Eye (tissue), 1 donor: ENCODE measurements around the gene TMEM87B.
"Not testable (repeated sequence)": the region's sequence is repeated elsewhere in the genome, so short reads cannot be mapped to it uniquely, and the experiment has no call there.

Experiments used
- DNase-seq: peaks from one replicate; pipeline ENCODE4 v3.0.0-alpha.2; 2015

Gene TMEM87B

DNA sequence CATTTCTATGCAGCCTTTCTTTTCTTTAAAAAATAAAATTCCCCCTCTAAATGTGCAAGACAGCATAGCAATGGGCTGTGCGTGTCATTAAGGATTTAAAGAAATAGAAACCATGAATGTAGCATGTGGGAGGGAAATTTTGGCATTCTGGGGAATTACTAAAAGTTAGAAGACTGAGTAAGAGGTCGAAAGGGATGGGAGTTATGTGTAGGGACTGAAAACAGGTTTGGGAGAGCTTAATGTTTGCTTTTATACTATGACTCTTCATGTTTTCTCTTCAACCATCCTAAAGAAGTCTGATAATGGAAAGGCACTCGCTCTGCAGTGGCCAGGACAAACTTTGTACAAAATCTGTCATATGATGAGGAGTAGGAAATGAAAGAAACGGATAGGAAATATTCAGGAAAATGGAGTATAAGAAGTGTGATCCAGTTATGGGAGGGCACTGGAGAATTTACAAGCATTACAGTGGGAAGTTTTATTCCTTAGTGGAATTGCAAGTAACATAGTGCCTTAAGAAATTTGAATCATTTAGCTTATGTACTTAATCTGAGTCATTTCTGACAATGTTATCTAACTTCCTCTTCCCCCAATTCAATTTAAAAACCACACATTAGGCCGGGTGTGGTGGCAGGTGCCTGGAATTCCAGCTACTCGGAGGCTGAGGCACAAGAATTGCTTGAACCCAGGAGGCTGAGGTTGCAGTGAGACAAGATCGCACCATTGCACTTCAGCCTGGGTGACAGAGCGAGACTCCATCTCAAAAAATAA, 20.6 kb downstream of the TMEM87B start:
- no peak for DNase-seq

DNA sequence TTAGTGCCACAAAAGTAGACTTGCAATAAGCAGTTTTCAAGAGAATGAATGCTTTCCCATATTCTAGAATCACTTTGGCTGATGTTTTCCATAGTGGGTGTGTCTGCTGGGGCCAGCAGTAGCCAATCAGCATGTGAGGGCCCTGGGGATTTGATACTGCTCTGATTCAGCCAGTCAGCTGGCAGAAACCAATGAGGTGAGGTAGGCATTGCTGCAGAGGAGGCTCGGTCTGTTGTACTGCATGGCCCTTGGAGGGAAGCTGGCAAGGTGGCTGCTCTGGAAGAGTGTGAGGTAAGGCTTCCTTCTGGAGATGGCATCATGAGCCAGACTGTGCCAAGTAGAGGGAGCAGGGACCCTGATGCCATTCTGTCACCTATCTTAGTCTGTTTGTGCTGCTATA, 22.7 kb downstream of the TMEM87B start:
- peak; percentile 38 for DNase-seq

DNA sequence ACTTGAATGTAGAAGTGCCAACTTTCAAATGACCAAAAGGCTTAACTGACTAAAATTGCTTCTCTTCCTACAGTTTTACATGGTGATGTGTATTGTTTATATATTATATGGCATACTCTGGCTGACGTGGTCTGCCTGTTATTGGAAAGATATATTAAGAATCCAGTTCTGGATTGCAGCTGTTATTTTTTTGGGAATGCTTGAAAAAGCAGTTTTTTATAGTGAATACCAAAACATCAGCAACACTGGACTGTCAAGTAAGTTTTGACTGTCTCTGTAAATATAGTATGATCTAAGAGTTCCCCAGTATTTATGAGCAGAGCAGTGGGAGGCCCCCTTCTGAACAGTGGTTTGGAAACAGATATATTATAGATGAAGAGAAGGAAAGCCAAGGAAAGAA, 26.2 kb downstream of the TMEM87B start:
- no peak for DNase-seq

DNA sequence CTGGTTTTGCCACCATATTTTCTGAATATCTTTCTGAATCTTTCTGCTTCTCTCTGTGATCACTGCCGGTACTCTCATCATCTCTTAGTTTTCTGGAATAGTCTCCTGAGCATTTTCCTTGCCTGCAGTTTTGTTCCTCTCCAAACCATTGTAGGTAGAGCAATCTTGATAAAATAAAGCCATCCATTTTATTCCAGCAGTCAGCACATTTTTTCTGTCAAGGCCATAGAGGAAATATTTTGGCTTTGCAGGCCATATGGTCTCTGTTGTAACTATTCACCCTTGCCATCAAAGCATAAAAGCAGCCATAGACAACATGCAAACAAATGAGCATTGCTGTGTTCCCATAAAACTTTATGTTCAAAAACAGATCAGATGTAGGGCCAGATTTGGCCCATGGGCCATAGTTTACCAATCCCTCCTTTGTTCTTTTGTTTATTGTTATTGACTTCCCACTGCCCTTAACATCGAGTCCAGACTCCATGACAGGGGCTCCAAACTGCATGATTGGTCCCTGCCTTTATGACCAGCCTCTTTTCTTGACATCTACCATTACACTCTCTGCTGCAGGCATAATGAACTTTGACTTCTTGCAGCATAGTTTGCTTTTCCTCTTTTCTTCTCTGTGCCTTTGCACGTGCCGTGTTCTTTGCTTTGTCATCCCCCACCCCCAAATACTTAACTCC, 29.8 kb downstream of the TMEM87B start:
- no peak for DNase-seq

DNA sequence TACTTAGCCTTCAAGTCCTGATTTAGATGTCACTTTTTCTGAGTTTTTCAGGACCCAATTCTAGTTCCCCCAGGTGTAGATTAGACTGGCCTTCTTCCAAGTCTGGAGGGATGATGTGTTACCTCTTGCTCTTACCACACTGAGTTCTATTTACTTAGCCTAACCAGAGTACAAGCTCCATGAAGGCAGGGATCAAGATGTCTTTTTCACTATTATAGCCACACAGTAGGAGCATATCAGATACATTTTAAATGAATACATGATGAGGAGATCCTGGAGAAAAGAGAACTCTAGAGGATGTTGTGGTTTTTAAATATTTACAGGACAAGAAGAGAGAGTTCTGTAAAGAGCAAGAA, 30.3 kb downstream of the TMEM87B start:
- DNase-seq = no peak

DNA sequence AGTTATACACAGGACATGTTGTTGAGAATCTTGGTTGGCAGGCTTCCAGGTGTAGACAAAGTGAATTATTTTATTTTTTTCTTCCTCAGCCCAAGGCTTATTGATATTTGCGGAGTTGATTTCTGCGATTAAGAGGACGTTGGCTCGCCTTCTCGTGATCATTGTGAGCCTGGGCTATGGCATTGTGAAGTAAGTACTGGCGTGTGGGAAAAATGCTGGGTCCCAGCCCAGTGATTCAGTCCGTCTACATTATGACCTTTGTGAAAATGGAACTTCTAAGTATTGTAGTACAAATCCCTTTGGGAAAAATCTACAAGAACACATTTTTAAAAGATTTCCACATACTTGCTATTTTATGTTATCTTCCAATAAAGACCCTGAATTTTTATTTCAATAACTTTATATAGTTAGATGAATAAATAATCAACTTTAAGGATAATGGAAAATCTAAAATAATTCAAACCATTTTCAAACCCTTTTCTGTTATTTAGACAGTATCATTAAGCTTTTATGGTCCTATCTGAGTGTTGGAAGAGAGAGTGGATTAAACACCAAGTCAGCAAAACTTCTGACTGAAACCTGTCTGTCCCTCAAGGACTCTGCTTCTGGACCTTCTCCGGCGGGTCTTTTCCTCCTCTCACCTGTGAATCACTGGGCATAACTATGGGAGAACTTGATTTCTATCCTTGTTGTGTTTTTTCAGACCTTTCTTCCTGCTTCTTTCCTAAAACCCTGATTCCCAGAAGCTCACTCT, 31.0 kb downstream of the TMEM87B start:
- no peak for DNase-seq

DNA sequence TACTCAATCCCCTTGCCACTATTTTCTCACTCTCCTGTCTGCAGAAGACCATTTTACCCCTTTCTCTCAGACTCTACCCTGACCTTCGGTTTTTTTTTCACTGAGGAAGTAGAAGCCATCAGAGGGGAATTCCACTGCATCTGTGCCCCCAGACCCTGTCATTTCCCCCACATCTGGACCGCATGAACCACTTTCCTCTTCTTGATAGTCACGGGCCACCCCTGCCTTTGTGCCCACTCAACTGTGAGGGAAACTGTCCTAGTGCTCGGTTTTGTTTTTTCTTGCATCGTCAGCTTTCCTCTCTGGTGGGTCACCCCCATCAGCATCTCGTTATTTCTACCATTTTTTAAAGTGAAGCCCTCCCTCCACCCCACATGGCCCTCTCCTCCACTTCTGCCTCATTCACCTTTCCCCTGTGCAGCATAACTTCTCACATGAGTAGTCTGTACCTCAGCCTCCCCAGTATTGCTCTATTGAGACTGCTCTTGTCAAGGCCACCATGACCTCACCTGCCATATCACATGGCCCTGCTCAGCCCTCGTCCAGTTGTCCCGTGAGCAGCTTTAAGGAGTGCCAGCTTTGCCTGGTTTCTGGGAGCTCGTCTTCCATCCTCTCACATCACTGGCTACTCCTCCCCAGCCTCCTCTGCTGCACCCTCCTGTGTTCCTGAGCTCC, 32.4 kb downstream of the TMEM87B start:
- DNase-seq = no peak

DNA sequence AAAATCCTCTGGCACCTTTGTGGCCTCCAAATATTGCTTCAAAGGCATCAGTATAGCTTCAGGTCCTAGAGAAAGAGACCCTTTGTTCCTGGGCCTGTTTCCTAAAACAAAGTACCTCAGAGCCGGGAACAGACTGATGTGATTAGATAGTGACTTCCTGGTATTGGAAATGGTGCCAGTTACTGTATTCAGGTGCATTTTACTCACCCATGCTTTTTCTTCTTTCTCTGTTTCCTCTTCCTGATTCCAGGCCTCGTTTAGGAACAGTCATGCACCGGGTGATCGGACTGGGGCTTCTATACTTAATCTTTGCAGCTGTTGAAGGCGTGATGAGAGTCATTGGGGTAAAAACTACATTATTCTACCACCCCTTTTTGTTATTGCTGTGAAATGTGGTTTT, 34.3 kb downstream of the TMEM87B start:
- no peak for DNase-seq

DNA sequence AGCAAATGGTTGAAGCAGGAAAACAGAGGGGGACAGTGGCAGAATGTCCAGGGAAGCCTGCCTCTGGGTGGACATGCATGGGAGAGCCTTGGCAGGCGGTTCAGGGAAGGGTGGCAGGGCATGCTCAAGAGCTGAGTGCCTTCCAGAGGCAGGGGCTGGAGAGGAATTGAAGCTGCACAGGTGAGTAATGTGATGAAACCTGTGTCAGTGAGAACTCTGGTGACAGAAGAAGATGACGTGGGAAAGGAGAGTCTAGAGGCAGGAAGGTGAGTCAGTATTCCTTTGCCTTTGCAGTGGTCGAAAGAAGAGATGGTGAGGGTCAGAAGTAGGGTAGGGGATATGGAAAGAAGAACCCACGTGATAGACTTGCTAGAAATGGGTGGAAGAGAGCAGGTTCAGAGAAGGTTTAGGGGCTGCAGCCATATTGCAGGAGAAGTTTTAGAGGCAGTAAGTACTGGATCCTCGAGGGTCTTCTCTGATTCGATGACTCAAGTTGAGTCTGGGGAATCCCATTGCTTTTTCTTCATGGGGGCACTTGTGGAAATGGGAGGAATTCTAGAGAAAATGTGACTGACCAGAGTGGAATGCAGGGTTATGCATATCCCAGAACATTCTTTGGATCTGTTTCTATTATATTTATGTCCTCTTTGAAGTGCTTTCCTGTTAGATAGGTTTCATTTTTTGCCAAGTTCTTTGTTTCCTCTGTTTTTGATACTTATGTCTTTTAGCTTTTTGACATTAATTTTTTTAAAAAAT, 37.4 kb downstream of the TMEM87B start:
- no peak for DNase-seq

DNA sequence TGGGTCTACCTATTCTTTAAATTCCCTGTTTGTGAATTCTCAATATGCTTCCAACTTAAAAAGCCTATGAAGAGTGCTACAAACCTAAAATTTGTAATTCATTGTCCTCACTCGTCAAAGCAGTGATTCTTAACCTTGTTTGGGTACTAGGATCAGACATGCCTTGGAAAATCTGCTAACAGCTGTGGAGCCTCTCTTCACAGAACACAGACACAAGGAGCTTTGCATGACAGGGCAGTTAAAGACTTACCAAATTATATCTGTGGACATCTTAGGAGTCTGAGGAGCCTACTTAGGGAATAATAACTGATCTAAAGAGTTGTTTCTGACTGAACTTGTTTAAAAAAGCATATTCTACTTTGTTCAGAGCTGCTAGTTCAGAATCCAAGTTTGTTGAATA, 38.1 kb downstream of the TMEM87B start:
- DNase-seq = no peak

DNA sequence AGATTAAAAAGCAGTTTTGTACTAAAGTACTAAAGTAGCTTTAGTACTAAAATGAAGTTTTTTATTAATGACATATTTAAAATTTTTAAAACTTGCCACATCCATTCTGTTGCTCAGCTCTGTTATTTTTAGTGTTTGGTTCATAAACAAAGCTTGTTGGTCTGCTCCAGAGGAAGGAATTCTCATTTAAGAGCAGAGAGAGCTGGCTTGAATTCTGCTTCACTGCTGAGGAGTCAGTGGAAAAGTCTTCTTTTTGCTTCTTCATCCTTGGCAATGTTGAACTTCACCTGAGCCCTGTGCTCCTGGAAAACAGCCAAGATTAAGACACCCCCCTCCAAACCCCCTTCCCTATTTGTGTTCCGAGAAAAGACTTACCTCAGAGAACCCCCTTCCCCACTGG, 40.6 kb downstream of the TMEM87B start:
- DNase-seq = no peak

DNA sequence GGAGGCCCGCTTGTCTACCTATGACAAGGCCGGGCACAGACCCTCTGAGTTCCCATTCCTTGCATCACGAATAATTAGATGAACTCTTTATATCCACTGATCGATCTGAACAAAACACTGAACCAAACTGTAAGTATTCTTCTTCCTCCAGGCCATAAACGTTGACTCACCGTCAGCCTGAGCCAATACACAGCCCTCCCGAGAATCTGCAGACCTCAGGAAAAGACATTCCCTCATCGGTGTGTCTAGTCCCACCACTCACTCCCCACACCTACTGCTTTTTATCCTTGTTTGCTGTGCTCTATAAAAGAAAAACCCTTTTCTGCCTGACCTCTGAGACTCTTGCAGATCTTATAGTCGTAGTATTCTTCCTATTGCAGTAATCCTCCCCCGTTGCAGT, 41.0 kb downstream of the TMEM87B start:
- DNase-seq = no peak

DNA sequence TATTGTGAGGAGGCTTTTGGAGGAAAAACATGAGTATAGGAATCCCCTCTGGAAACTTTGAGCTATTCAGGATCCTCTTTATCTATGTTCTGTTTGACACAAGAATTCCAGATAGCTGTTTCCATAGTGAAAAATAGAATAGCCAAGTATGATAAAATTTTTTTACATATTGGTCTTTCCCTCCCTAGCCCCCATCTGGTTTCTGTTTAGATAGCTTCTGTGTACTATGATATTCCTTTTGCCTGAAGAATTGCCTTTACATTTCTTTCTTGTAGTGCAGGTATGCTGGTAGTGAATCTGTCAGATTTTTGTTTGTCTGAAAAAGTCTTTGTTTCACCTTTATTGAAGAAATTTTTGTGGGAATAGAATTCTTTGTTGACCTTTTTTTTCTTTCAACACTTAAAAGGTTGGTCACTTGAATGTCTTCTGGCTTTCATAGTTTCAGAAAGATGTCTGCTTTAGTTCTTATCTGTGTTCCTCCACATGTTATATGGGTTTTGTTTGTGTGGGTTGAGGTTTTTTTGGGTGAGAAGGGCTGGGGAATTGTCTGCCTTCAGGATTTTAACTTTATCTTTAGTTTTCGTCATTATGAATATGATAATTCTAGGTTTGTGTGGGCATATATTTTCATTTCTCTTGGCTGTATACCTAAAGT, 53.2 kb downstream of the TMEM87B start:
- DNase-seq = no peak

DNA sequence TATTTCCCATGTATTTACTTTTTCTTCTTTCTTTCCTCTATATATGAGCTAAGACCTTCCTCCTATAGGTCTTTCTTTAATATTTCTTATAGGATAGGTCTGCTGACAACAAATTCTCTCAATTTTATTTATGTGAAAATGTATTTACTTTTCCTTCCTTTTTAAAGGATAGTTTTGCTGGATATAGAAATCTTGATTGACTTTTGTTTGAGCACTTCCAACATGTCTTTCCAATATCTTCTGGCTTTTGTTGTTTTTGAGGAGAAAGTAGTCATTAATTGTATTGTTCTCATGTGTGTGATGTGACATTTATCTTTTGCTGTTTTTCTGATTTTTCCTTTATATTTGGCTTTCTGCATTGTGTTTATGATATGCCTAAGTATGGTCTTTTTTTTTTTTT, 54.2 kb downstream of the TMEM87B start:
- no peak for DNase-seq

DNA sequence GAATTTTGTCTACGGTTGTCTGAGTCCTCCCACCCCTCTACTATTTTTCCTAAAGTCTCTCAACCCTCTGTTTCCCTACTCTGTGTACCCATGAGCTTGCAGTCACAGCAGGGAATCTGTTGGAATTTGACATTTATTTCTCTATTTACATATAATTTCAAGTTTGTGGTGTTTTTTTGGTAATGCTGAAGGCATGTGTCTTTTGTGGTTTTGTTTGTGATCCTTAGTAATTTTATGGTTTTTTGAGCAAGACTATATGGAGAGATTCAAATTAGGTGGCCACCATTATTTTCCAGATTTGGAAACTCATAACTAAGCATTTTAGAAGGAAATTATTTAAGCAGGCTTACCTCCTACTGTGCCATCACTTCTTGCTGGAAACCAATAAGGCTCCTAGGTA, 55.9 kb downstream of the TMEM87B start:
- no peak for DNase-seq

DNA sequence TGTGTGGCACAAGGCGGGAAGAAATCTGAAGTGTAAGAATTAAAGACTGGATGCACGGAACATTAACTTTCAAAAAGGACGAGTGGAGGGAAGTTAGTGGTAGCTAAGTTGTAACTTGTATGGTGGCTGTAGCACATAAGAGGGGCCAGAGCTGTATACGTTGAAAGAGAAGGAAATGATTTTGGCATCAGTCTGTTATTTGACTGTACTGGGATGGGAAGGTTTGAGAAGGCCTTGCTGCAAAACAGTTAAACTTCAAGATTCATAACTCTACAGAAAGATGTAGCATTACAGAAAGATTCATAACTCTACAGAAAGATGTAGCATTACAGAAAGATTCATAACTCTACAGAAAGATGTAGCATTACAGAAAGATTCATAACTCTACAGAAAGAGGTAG, 58.3 kb downstream of the TMEM87B start:
- DNase-seq = not testable (repeated sequence)

DNA sequence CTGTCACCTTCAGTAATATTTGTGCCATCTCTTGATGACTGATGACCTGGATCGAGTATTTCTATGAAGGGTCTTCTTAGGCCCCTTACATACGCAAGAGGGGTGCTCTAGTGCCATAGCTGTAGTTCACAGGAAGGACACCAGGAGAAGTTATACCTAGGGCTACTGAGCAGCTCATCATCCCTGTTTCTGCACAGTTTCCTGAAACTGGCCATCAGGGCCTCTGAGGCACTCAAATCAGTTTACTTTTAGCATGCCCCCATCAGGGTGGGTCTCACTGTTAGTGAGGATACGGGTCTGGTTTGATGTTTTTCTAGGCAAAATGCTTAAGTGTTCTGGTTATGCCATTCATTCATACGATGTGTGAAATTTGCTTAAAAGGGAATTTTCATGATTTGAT, 63.1 kb downstream of the TMEM87B start:
- no peak for DNase-seq

DNA sequence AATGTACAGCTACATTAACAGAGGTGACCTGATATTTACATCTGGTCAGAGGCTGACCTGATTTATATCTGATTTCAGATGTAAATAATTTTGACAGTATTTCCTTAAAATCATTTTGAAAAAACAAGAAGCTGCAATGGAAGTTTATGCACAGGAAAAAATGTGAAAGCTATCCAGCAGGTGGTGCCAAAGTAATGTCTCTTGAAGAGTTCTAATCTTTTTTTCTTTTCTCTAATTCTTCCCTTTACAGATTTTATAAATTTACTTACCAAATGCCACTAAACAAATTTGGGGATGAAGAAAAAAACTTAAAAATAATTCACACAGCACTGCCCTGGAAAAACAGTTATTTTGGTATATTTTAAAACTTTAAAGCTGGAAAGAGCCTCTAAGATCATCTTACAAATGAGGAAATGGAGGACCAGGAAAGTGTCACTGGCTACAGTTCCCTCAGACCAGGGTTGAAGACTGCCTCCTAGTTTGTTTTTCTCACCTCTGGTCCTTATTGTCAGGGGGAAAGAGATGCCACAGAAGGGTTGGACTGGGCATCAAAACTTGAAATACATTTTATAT, 66.7 kb downstream of the TMEM87B start:
- DNase-seq = peak; percentile 83

DNA sequence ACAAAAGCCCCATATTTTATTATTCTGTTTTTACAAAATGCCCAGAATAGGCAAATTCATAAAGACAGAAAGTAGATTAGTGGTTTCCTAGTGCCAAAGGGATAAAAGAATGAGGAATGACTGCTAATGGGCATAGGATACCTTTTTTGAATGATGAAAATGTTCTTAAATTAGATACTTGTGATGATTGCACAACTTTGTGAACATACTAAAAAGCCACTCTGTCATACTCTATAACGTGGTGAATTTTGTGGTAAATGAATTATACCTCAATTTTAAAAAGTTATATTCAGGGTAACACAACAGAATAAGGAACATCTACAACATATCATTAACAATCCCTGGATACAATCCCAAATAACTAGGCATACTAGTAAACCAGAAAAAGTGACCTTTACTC, 74.0 kb downstream of the TMEM87B start:
- DNase-seq = no peak

DNA sequence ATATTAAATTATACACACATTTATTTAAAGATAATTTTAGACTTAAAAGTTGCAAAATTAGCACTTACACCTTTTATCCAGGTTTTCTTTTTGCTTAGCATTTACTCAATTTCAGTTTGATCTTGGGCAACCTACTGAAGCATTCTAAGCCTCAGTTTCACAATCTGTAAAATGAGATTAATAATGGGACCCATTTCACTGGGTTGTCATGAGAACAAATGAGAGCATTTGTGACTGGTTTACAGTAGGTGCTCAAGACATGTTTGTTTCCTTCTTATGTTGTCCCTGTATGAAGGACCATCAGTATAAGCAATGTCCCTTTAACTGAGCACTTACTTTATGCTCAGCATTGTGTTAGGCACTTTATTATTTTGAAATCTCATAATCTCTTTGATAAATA, 78.3 kb downstream of the TMEM87B start:
- DNase-seq = no peak

DNA sequence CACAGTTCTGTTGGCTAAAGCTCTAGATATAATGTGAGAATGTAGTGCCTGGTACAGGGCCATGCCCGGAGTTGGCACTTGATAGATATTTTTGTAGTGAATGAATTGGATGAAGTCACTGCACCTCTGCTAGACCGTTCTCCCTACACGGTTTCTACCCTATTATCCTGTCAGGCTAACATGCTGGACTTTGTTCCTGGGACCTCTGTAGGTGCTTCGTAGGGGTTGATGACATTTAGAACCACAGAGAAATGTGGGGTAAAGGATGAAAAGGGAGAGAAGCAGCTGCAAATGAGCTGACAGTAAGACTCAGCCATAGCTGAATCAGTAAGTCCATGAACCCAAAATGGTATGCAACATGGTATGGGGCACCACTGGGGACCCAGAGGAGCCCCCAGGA, 79.1 kb downstream of the TMEM87B start:
- no peak for DNase-seq

DNA sequence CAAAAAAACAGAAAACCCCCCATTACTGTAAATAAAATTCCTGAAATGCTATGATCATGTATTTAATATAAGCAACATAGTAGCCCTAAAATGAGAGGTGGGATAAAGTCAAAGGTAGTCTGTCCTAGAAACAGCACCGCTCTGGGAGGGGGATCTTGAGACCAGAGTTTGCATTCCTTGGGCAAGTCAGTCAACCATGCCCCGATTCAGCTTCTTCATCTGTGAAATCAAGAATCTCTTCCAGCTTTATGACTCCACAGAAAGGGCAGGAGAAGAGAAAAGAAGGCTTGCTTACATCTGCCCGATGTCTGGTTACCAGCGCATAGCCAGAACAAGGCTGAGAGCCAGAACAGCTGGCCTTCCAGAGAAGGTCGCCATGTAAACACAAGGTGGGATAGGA, 81.0 kb downstream of the TMEM87B start:
- peak; percentile 73 for DNase-seq
